Measurements from ENCODE around the gene PIEZO2.
"Not testable (repeated sequence)": the region's sequence is repeated elsewhere in the genome, so short reads cannot be mapped to it uniquely, and the experiment has no call there.

The PIEZO2 gene

GRCh38 chr18:10953672-10954071 lies 195.7 kb downstream of the PIEZO2 start:
- DNase-seq, result no peak

- no peak for DNase-seq
These were observed 197.5 kb downstream of the PIEZO2 start for GRCh38 chr18:10951631-10952544.

- no peak for DNase-seq
These were observed 198.3 kb downstream of the PIEZO2 start for GRCh38 chr18:10950876-10951630.

DNA sequence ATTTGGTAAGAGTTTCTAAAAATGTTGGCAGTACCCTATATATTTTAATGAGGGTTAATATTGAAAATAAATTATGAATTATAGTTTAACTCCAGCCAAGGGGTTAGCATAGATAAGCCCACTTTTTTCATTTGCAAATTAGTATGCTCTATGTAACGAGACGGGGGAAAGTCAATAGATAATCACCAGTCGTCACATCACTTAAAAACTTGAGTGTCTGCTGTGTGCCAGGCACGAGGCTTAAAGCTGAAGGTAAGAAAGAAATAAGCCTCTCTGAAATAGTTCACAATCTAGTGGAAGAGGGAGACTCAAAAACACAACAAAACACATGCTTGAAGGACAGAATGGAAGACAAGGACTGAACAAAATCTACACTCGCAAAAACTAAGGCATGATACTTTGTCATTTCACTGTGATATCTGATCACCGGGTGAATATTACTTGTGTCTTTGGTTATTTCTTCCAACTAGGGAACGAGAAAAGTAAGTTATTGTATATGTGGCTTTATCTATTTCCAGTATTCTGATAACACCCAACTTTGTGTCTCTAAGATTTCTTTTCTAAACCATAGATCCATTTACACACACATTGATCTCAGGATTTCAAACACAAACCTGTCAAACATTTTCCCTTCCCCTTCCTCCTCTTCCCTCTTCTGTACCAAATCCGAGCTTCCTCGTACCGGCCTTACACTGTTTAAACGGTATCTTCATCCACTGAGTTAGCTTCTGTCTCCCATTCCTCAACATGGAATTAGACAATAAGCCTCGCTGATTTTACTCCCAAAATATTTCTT lies 199.1 kb downstream of the PIEZO2 start:
- no peak for DNase-seq

GRCh38 chr18:10949655-10950054 lies 199.7 kb downstream of the PIEZO2 start:
- no peak for DNase-seq

DNA sequence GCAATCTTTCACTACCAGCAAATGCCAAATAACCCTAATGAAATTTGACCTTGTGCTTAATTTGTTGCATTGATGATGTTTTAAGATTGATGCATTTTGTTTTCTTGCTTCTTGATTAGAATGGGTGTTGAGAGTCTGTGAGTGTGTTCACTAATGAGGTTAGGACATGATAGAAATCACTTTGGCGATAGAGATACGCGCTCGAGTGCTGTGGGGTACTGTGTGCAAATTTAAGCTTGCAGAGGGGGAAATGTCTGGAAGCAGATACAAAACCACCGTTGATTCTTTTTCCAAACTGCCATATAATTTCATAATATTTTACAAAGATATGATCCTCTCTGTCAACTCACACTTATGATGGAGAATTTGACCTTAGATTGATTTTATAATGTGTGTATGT lies 200.9 kb downstream of the PIEZO2 start:
- DNase-seq, result no peak

- DNase-seq, result no peak
These were observed 203.3 kb downstream of the PIEZO2 start for GRCh38 chr18:10946058-10946457.

- DNase-seq, result no peak
These were observed 206.4 kb downstream of the PIEZO2 start for GRCh38 chr18:10942998-10943397.

DNA sequence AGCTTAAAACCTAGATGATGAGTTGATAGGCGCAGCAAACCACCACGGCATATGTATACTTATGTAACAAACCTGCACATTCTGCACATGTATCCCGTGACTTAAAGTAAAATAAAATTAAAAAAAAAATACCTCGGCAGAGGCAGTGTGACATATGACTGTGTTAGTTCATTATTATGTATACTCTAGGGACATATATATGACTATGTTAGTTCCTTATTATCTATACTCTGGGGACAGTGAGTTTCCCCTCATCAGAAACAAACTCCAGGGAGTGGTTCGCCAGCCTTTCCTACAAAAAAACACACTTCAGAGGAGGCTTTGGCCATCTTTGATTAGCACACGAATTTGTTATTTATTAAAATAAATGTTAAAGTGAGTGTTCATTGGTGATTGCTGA lies 209.5 kb downstream of the PIEZO2 start:
- DNase-seq, result no peak

DNA sequence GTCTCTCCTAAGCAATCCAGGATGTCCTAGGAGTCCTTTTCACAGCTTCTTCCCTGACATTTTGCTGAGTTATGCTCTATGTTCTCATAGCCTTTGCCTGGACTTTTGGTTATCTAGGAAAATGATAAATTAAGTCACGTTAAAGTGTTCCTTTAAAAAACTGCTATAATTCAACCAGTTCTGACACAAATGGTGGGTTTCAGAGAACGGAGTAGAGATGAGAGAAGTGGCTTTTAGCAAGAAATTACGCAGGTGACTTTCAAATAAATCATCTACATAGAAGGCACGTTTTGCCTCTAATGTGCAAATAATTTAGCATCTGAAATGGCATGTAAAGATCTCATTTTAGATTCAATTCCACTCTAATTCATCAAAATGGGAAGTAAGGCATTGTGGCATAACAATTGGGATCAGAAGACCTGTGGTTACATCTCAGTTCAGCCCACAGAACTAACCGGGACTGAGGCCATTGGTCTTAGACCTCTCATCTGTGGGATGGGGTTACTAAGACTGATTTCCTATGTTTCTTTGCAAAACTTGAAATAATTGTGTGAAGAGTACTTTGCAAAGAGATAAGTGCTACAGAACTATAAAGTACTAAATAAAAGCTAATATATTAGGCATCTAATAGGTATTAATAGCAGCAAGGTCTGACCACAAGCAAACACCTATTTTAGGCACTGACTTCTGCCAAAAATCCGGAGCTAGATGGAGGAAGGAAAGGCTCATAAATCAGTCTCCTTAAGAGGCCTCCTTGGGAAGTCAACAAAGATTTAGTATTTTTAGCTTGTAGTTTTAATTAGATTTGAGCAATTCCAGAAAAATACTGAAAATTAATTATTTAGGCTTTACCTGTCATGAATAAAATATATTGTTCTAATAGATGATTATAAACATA lies 211.4 kb downstream of the PIEZO2 start:
- DNase-seq, result no peak

GRCh38 chr18:10936176-10937053 lies 213.0 kb downstream of the PIEZO2 start:
- DNase-seq, result no peak

GRCh38 chr18:10935588-10935987 lies 213.8 kb downstream of the PIEZO2 start:
- DNase-seq, result no peak

DNA sequence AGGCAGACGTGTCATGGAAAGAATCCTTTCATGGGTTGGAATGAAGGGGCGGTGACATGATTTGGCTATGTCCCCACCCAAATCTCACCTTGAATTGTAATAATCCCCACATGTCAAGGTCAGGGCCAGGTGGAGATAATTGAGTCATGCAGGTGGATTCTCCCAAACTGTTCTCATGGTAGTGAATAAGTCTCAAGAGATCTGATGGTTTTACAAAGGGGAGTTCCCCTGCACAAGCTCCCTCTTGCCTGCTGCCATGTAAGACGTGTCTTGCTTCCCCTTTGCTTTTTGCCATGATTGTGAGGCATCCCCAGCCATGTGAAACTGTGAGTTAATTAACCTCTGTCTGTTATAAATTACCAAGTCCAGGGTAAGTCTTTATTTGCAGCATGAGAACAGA lies 215.7 kb downstream of the PIEZO2 start:
- DNase-seq, result not testable (repeated sequence)

GRCh38 chr18:10930076-10930475 lies 219.3 kb downstream of the PIEZO2 start:
- no peak for DNase-seq

- no peak for DNase-seq
These were observed 220.5 kb downstream of the PIEZO2 start for GRCh38 chr18:10928772-10929373.

DNA sequence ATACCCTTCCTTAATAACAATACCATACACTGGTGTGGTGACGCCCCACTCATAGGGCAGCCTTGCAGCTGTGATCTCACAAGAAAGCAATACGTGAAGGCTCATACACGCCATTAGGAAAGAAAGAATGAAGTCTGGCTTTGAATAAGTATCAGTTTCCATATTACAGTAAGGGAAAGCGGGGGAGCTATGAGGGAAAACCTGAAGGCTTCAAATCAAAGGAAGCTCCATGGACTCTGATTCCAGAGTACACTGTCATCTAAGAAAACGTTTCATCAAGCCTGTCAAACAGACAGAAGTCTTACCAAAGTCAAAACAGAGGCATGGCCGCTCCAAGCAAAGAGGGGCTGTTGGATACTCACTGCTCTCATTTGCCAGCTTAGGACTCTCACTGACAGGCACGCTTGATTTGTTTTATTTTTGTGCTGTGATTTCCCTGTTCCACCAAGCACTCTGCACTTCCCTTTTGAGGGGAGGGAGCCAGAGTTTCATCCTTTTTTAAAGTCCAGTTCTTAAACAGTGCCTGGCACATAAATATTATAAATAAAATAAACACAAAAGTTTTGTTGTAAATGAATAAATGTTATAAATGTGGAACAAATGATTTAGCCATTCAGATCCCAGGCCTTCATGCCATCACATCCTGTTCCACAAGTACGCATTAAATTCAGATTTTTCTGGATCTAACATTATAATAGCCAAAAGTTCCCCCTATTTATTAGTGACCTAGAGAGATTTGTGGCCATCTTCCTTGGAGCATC lies 221.2 kb downstream of the PIEZO2 start:
- DNase-seq, result no peak

GRCh38 chr18:10927286-10927992 lies 221.9 kb downstream of the PIEZO2 start:
- no peak for DNase-seq

- DNase-seq, result no peak
These were observed 222.7 kb downstream of the PIEZO2 start for GRCh38 chr18:10926621-10927161.

- no peak for DNase-seq
These were observed 225.1 kb downstream of the PIEZO2 start for GRCh38 chr18:10924290-10924689.
